ENCODE results near the gene CXorf51A. TPM values are rescaled to one million over a fixed set of nuclear protein-coding genes. Genes with fewer than 3 reads are reported as not detected.
"Not testable (repeated sequence)": the region's sequence is repeated elsewhere in the genome, so short reads cannot be mapped to it uniquely, and the experiment has no call there.

Gene CXorf51A
- total RNA-seq (2021; fragmentation: NEBNext Ultra II Directional; extraction: Animal tissue kit (Norgen Biotek cat#: 25700)) = not detected
- long read RNA-seq = 0 reads

DNA sequence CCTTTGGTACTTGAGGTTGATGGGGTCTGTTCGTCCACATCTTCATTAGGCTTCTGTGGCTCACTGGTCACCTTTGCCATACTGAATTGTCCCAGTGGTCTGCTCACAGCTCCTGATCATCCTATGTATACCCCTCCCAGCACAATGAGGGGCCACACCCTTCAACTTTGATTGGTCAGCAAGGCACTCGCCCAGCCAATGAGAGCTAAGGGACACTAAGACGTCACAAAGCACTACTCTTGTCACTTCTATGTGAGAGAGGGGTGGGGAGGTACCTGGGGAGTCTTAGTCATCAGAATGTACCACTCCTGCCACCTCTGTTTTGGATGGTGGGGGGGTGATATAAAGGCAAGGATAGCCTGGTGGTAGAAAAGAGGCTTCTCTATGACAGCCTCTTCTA lies at the start of gene CXorf51A:
Gene CXorf51A, minus strand, starts transcription at position 101 of the 400 bp plus-strand sequence. Its CDS starts 21 bp downstream, at position 80.
- not testable (repeated sequence) for H3K27me3 Mint-ChIP-seq (ENCODE audit: insufficient read depth); H3K9me3 Mint-ChIP-seq; H3K4me1 Mint-ChIP-seq (ENCODE audit: low read depth); H3K4me3 Mint-ChIP-seq; H3K27ac Mint-ChIP-seq; DNase-seq; H3K36me3 Mint-ChIP-seq (ENCODE audit: low read depth)

DNA sequence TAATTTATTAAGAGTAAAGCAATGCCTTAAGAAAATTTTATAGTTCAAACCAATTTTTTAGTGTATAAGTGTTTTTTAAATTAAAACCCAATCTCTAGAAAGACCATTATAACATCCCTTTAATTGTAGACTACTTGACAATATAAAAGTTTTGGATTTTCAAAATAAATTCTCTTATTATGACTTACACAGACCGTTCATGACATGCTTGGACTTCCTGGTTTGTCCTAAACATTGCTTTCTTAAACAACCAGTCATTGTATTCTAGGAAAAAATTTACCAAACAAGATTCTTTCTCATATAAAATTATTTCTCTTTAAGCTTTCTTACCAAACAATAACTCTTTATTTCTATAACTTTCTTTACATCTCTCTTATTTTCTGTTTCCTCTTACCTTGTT lies 49.0 kb upstream of the CXorf51A start:
- Mint-ChIP-seq H3K27me3 (ENCODE audit: insufficient read depth) (no peaks in the 10 kb centered on the region), H3K4me1 (ENCODE audit: low read depth) (no peaks in the 10 kb centered on the region), H3K36me3 (ENCODE audit: low read depth) (no peaks in the 10 kb centered on the region), H3K4me3 (no peak overlapping the region), H3K9me3 (peaks cover 6% of the 10 kb centered on the region), H3K27ac (no peak overlapping the region)
- no peak for DNase-seq
- TF ChIP-seq, protein P1, sequence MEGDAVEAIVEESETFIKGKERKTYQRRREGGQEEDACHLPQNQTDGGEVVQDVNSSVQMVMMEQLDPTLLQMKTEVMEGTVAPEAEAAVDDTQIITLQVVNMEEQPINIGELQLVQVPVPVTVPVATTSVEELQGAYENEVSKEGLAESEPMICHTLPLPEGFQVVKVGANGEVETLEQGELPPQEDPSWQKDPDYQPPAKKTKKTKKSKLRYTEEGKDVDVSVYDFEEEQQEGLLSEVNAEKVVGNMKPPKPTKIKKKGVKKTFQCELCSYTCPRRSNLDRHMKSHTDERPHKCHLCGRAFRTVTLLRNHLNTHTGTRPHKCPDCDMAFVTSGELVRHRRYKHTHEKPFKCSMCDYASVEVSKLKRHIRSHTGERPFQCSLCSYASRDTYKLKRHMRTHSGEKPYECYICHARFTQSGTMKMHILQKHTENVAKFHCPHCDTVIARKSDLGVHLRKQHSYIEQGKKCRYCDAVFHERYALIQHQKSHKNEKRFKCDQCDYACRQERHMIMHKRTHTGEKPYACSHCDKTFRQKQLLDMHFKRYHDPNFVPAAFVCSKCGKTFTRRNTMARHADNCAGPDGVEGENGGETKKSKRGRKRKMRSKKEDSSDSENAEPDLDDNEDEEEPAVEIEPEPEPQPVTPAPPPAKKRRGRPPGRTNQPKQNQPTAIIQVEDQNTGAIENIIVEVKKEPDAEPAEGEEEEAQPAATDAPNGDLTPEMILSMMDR (IDR thresholded peaks at IDR 0.05) = no peak

DNA sequence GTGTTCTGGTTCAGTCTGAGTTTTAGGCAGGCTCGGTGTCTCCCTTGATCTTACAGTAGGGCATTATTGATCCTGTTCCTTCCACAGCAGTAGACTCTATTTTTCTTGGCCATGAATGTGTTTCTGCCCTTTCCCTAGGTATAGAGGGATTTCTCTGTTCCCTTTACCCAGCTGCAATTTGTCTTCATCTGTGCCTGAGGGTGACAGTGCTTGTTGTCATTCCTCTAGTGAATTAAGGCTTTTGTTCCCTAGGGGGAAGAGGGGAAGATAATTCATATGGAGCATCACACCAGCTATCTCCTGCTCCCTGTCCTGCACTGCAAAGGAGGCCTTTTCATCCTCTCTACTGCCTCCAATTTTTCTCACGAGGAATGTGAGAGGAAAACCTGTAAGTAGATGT lies 39.7 kb upstream of the CXorf51A start:
- H3K27me3 Mint-ChIP-seq (ENCODE audit: insufficient read depth) = no peaks in the 10 kb centered on the region
- H3K4me1 Mint-ChIP-seq (ENCODE audit: low read depth) = no peaks in the 10 kb centered on the region
- H3K27ac Mint-ChIP-seq = no peak overlapping the region
- TF ChIP-seq, protein P1 (IDR thresholded peaks at IDR 0.05) = no peak
- no peak for DNase-seq
- H3K4me3 Mint-ChIP-seq = no peak overlapping the region
- H3K36me3 Mint-ChIP-seq (ENCODE audit: low read depth) = no peaks in the 10 kb centered on the region
- peaks cover 10% of the 10 kb centered on the region for H3K9me3 Mint-ChIP-seq

DNA sequence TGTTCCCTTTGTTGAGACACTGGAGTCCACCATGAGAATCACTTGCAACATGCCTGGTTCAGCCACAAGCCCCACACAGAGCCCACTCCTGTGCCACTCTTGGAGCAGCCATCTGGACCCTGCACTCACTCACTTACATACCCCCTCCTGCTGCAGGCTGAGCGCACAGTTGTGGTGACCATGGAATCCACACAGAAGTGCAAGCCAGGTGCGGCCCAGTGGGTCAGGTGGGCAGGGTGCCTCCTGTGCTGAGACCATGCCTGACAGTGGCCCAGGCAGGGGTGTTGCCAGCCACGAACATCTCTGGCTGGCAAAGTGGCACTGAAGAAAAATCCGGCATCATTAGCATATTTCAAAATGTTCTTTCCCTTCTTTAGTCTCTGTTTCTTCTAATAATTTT lies 17.4 kb upstream of the CXorf51A start:
- TF ChIP-seq, protein P1 (IDR thresholded peaks at IDR 0.05) = no peak
- Mint-ChIP-seq H3K4me1 (ENCODE audit: low read depth) (no peaks in the 10 kb centered on the region), H3K9me3 (no peaks in the 10 kb centered on the region), H3K4me3 (no peak overlapping the region), H3K27me3 (ENCODE audit: insufficient read depth) (no peaks in the 10 kb centered on the region), H3K27ac (no peak overlapping the region), H3K36me3 (ENCODE audit: low read depth) (no peaks in the 10 kb centered on the region)
- no peak for DNase-seq

DNA sequence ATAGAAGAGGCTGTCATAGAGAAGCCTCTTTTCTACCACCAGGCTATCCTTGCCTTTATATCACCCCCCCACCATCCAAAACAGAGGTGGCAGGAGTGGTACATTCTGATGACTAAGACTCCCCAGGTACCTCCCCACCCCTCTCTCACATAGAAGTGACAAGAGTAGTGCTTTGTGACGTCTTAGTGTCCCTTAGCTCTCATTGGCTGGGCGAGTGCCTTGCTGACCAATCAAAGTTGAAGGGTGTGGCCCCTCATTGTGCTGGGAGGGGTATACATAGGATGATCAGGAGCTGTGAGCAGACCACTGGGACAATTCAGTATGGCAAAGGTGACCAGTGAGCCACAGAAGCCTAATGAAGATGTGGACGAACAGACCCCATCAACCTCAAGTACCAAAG lies 5.1 kb downstream of the CXorf51A start, which contains the start of gene CXorf51B:
Gene CXorf51B, plus strand, starts transcription at position 301 of the 400 bp plus-strand sequence. Its CDS starts 21 bp downstream, at position 322.
- not testable (repeated sequence) for H3K27ac Mint-ChIP-seq; H3K4me3 Mint-ChIP-seq; H3K9me3 Mint-ChIP-seq; H3K4me1 Mint-ChIP-seq (ENCODE audit: low read depth); H3K36me3 Mint-ChIP-seq (ENCODE audit: low read depth); H3K27me3 Mint-ChIP-seq (ENCODE audit: insufficient read depth); DNase-seq

Other genes starting within 250 kb of the CXorf51A start
- gene CXorf51B, start 5.0 kb downstream of the CXorf51A start, total RNA-seq (2021; fragmentation: NEBNext Ultra II Directional; extraction: Animal tissue kit (Norgen Biotek cat#: 25700)) = not detected

All from HFFc6 (cell line).